Stimulated activated CD4-positive, alpha-beta T cell treated with anti-CD3 and anti-CD28 coated beads, Interleukin-15, amount 100 ng/mL, for 48 hours (primary cell): ENCODE results near the gene IGFBP4.

Experiments used
- DNase-seq, 2 donors: peaks; one replicate each; pipeline ENCODE4 v3.0.0-alpha.2; 2020; ENCODE audit warnings: low read depth in 2 of 2

Gene IGFBP4

DNA sequence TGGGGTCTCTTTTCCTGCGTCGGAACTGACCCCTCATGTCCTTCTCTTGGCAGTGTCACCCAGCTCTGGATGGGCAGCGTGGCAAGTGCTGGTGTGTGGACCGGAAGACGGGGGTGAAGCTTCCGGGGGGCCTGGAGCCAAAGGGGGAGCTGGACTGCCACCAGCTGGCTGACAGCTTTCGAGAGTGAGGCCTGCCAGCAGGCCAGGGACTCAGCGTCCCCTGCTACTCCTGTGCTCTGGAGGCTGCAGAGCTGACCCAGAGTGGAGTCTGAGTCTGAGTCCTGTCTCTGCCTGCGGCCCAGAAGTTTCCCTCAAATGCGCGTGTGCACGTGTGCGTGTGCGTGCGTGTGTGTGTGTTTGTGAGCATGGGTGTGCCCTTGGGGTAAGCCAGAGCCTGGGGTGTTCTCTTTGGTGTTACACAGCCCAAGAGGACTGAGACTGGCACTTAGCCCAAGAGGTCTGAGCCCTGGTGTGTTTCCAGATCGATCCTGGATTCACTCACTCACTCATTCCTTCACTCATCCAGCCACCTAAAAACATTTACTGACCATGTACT, 13.2 kb downstream of the IGFBP4 start:
- DNase-seq, result no peak

DNA sequence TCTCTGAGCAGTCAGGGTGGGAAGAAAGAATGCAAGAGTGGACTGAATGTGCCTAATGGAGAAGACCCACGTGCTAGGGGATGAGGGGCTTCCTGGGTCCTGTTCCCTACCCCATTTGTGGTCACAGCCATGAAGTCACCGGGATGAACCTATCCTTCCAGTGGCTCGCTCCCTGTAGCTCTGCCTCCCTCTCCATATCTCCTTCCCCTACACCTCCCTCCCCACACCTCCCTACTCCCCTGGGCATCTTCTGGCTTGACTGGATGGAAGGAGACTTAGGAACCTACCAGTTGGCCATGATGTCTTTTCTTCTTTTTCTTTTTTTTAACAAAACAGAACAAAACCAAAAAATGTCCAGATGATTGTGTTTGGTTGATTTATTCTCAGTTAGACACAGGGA, 14.1 kb downstream of the IGFBP4 start:
- DNase-seq, result no peak

DNA sequence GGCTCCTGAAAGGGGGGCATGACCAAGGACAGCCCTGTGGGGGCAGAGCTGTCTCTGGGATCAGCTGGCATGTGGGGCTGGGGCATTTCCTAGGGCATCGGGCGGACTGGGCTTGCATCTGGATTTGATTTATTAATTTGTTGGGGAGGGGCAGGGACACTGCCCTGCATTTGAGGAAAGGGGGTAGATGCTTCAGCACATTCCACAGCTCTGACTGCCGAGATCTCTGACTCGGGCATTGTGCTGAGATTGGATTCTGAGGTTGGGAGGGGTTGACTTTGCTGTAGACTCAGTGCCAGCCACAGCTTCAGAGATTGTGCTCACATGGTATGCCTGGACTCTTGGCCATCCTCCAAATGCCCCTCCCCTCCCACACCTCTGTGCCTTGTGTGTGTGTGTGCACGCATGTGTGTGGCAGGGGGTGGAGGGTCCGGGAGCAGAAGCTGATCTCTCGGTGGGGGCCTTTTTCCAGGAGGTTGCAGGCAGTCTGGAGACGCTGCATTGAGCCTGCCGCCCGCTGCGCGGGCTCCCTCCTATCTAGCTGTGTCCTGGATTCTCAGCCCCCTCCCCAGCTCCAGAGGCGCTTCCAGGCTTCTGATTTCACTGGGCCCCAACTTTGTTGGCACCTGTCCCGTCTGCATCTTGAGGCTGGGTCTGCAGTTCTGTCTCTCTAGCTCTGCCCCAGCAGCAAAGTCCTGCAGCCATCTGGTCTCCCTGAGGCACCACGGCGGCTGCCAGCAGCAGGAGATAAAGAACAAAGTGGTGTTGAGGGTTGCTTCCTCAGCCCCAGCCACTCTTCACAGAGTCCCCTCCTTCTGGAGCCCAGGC, 14.9 kb downstream of the IGFBP4 start:
- DNase-seq, result no peak

DNA sequence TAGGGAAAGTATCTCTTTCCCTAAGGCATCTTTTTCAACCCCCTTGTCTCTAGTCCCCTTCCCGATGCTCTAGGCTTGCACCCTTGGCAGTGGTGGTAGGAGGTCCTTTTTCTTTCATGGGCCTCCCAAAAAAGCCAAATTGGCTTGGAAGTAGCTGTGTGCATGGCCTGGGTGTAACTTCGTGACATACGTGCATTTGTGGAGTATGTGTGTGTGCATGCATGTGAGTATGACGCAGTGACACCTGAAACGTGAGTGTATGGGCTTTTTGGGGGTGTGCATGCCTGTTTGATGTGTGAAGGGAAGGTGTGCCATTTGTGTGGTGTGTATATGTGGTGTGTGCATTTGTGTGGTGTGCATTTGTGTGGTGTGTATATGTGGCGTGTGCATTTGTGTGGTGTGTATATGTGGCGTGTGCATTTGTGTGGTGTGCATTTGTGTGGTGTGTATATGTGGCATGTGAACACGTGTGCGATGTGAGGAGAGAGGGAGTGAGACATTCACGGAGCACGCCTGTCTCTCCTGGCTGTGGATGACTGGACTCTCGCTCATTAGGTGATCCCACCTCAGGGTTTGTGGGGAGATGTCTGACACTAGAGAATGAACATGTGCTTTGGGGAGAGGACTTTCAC, 15.7 kb downstream of the IGFBP4 start:
- DNase-seq, result no peak

- no peak for DNase-seq
Observed at GRCh38 chr17:40459636-40460603, 16.7 kb downstream of the IGFBP4 start.

DNA sequence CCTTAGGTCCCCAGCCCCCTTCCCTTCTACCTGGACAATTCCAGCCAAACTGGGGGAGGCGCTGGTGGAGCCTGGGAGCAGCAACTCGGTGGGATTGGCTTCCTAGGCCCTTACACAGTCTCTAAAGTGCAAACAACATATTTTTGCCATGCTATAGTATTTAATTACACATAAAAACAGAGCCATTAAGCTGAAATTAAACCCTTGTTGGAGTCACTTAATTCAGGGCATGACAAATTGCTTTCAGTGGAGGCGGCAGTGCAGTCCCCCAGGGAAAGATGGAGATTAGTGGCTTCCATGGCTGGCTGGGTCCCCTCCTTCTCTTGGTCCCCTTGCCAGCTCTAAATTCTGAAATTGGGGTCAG, 17.3 kb downstream of the IGFBP4 start:
- no peak for DNase-seq

DNA sequence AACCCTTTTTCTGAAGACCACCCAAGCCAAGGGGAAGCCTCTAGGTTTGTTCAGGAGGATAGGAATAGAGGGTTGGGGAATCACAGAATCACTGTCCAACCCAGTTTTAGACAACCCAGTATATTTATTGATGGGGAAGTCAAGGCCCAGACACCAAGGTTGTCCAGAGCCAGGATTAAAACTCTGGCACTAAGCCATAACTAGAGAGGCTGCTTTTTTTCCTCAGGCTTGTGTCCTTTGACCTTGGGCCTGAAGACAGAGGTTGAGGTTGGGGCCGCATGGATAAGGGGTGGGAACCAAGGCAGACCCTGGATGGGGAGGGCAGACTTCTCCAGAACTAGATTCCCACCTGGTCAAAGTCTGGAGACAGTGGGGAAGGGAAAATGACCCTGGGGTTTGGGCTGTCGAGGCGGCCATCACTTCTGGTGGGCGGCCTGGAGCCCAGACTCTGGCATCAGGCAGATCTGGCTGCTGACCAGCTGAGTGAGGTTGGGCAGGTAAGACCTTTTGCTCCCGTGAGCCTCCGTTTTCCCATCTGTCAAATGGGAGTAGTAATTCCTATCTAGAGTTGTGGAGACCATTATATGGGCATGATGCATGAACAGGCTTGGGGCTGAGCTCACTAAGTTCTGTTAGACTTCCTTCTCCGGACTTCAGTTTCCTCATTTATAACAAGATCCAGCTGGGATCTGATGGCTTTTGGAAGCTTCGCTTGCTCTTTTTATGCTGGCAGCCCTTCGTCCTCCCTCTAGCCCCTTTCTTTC, 17.9 kb downstream of the IGFBP4 start:
- no peak for DNase-seq

- DNase-seq, result no peak
Observed at GRCh38 chr17:40461732-40462342, 18.6 kb downstream of the IGFBP4 start.

DNA sequence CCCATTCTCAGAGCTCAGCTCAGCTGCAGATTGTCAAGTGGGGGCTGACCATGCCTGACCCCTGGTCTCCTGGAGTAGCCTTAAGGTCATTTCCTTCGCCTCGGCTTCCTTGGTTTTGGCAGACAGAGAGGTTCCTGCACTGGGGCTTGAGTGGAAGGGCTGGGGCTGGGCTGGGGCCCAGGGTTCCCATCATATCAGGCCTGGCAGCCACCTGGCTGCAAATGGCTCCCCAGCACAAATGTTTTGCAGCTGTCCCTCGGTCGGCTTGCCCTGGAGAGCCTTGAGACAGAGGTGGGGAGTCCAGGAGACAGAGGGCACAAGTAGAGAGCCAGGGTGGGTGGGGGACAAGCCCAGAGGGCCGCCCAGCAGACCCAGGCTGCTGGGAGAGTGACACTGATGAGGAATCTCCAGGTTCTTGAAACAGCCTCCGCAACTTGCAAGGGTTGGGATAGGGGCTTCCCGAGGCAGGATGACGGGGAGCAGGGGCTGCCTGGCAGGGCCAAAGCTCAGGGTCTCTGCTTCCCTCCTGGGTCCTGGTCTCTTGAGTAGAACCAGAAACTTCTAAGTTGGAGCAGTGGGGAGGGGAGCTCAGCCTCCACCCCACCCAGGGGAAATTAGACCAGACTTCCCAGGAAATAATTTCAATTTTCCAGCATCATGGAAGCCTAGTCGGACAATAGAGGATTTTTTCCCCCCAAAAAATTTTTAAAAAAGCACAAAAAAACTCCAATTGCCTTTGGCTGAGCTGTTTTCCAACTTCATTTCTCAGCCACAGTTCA, 19.3 kb downstream of the IGFBP4 start:
- no peak for DNase-seq

- no peak for DNase-seq
Observed at GRCh38 chr17:40463122-40463550, 19.9 kb downstream of the IGFBP4 start.

GRCh38 chr17:40464392-40464855, 21.2 kb downstream of the IGFBP4 start:
- no peak for DNase-seq

DNA sequence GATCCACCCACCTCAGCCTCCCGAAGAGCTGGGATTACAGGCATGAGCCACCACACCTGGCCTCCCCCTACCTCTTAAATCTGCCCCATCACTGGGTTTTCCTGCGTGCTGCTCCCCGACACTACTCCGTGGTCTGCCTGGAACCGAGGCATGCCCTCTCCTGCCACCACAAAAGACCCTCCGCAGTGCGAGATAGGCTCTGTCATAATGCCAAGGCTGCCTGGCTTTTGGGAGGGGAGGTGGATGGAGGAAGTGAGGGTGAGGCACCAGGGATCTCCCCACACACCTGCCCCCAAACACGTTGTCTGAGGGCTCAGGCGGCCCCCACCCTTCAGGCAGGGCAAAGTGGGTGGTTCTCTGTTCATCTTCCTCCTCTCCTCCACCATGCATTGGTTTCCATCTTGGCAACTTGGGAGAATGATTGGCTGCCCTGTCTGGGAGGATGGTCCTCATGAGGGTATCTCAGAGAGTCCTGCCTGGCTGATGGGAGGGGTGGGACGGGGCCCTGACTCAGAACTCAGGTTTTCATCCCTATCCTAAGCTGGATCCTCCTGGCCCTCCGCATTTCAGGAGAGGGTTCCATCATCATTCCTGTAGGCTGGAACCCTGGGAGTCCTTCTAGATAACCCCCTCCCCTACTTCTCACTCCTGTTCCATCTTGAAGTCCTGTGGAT, 23.2 kb downstream of the IGFBP4 start:
- no peak for DNase-seq

DNA sequence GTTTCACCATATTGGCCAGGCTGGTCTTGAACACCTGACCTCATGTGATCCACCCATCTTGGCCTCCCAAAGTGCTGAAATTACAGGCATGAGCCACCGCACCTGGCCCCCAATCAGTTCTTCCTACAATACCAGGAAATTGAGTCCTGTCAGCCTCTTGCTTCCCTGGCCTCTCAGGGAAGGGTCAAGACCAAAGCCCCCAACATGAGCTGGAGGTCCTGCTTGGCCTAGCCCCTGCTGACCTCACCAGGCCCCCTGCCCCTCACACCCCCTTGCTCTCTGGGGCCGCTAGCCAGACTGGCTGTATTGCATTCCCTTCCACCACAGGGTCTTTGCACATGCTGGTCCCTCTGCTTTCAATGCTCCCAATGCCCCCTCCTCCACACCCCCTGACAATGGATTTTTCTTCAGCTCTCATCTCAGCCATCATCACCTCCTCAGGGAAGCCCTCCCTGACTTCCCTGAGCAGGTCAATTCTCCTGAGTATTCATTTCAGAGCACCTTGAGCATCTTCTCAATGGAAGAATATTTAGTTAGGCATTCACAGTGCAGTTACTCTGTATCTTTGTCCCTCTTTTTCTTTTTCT, 24.1 kb downstream of the IGFBP4 start:
- DNase-seq, result no peak

- DNase-seq, result no peak
Observed at GRCh38 chr17:40468560-40468959, 25.3 kb downstream of the IGFBP4 start.

DNA sequence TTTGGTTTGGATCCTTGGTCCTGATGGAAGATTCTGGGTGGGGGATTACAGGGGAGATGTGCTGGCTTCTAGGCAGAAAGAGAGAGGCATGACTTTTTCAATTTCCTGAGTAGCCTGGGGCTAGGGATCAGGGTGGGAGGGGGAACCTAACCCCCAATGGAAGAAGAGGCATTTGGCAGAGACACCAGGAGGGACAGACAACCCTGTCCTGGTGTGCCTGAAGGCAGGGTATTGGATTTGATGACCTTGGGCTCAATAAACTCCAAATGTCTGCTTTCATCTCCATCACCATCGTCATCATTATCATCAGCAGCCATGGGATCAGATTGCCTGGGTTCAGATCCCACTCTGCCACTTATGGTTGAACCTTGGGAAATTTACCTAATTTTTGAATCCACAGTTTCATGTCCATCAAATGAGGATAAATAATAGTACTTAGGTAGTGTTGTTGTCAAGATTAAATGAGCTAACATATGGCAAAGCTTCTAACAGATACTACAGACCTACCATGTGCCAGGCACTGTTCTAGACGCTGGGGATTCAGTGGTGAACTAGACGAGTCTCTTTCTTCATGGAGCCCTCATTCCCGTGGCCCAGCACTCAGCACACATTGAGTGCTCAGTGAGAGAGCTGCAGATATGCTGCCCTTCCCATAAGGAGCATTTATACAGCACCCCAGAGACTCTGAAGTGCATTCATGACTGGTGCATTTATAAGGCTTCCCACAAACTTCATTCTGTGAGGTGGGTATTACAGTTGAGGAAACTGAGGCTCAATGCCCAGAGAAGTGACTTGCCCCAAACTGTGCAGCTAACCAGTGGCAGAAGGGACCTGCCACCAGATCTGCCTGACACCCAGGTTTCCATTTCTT, 26.8 kb downstream of the IGFBP4 start:
- no peak for DNase-seq

GRCh38 chr17:40470932-40471828, 27.9 kb downstream of the IGFBP4 start:
- DNase-seq, result no peak
